ENCODE results near the gene LLCFC1.

Gene LLCFC1

GRCh38 chr7:142935941-142936565 is 3.2 kb upstream of the LLCFC1 start:
- H3K79me2 ChIP-seq (ENCODE audit: insufficient read depth, low read depth), result no peaks in the 10 kb centered on the region
- no peak overlapping the region for H2AFZ ChIP-seq (ENCODE audit: low read depth)
- no peak overlapping the region for H3K4me3 ChIP-seq (IDR thresholded peaks at IDR 0.05; ENCODE audit: insufficient read depth, low read depth, low read length)
- H3K4me2 ChIP-seq, result no peak overlapping the region
- H3K9ac ChIP-seq, result no peak overlapping the region
- H3K27ac ChIP-seq, result no peak overlapping the region
- H4K20me1 ChIP-seq (ENCODE audit: insufficient read depth), result no peaks in the 10 kb centered on the region
- no peaks in the 10 kb centered on the region for H3K27me3 ChIP-seq (ENCODE audit: insufficient read depth, low read depth)
- no peaks in the 10 kb centered on the region for H3K4me1 ChIP-seq (ENCODE audit: low read depth, poor library complexity, severe bottlenecking)
- no peaks in the 10 kb centered on the region for H3K36me3 ChIP-seq (ENCODE audit: insufficient read depth)
- no peak for TF ChIP-seq CTCF (conservative IDR thresholded peaks at IDR 0.05; ENCODE audit: low read depth, low read length)

GRCh38 chr7:142938611-142939010 is 673 bp upstream of the LLCFC1 start:
- H4K20me1 ChIP-seq (ENCODE audit: insufficient read depth), result no peaks in the 10 kb centered on the region
- no peak overlapping the region for H3K9ac ChIP-seq
- no peaks in the 10 kb centered on the region for H3K79me2 ChIP-seq (ENCODE audit: insufficient read depth, low read depth)
- no peak overlapping the region for H3K4me2 ChIP-seq
- no peak for TF ChIP-seq CTCF (conservative IDR thresholded peaks at IDR 0.05; ENCODE audit: low read depth, low read length)
- no peak overlapping the region for H3K4me3 ChIP-seq (IDR thresholded peaks at IDR 0.05; ENCODE audit: insufficient read depth, low read depth, low read length)
- no peaks in the 10 kb centered on the region for H3K4me1 ChIP-seq (ENCODE audit: low read depth, poor library complexity, severe bottlenecking)
- no peak overlapping the region for H3K27ac ChIP-seq
- no peaks in the 10 kb centered on the region for H3K27me3 ChIP-seq (ENCODE audit: insufficient read depth, low read depth)
- H2AFZ ChIP-seq (ENCODE audit: low read depth), result no peak overlapping the region
- no peaks in the 10 kb centered on the region for H3K36me3 ChIP-seq (ENCODE audit: insufficient read depth)

GRCh38 chr7:142940966-142941535 is 1.8 kb downstream of the LLCFC1 start:
- H2AFZ ChIP-seq (ENCODE audit: low read depth), result no peak overlapping the region
- no peaks in the 10 kb centered on the region for H3K36me3 ChIP-seq (ENCODE audit: insufficient read depth)
- TF ChIP-seq CTCF (conservative IDR thresholded peaks at IDR 0.05; ENCODE audit: low read depth, low read length), result no peak
- no peak overlapping the region for H3K4me2 ChIP-seq
- no peaks in the 10 kb centered on the region for H3K4me1 ChIP-seq (ENCODE audit: low read depth, poor library complexity, severe bottlenecking)
- no peaks in the 10 kb centered on the region for H3K79me2 ChIP-seq (ENCODE audit: insufficient read depth, low read depth)
- H4K20me1 ChIP-seq (ENCODE audit: insufficient read depth), result no peaks in the 10 kb centered on the region
- H3K27ac ChIP-seq, result no peak overlapping the region
- H3K4me3 ChIP-seq (IDR thresholded peaks at IDR 0.05; ENCODE audit: insufficient read depth, low read depth, low read length), result no peak overlapping the region
- H3K9ac ChIP-seq, result no peak overlapping the region
- no peaks in the 10 kb centered on the region for H3K27me3 ChIP-seq (ENCODE audit: insufficient read depth, low read depth)

GRCh38 chr7:142941541-142941940 is 2.3 kb downstream of the LLCFC1 start:
- H3K4me1 ChIP-seq (ENCODE audit: low read depth, poor library complexity, severe bottlenecking), result no peaks in the 10 kb centered on the region
- H3K27me3 ChIP-seq (ENCODE audit: insufficient read depth, low read depth), result no peaks in the 10 kb centered on the region
- no peaks in the 10 kb centered on the region for H4K20me1 ChIP-seq (ENCODE audit: insufficient read depth)
- no peak for TF ChIP-seq CTCF (conservative IDR thresholded peaks at IDR 0.05; ENCODE audit: low read depth, low read length)
- no peak overlapping the region for H3K27ac ChIP-seq
- no peaks in the 10 kb centered on the region for H3K36me3 ChIP-seq (ENCODE audit: insufficient read depth)
- no peak overlapping the region for H3K4me2 ChIP-seq
- H3K4me3 ChIP-seq (IDR thresholded peaks at IDR 0.05; ENCODE audit: insufficient read depth, low read depth, low read length), result no peak overlapping the region
- H2AFZ ChIP-seq (ENCODE audit: low read depth), result no peak overlapping the region
- H3K9ac ChIP-seq, result no peak overlapping the region
- no peaks in the 10 kb centered on the region for H3K79me2 ChIP-seq (ENCODE audit: insufficient read depth, low read depth)
